Urinary bladder (tissue), 4 donors: ENCODE data around the gene KCNJ12. TPM values are rescaled to one million over a fixed set of nuclear protein-coding genes. Genes with fewer than 3 reads are reported as not detected.
A peak's percentile ranks its signal among the peaks of the same experiment; 100 is the strongest.

Experiments used
- DNase-seq: peaks from one replicate; pipeline ENCODE4 v3.0.0-alpha.2; 2015; ENCODE audit errors: extremely low spot score
- H3K27ac ChIP-seq: one replicate; pipeline ENCODE4 v1.5.1; 2013; ENCODE audit warnings: low read depth, mild to moderate bottlenecking, moderate library complexity
- H3K36me3 ChIP-seq: one replicate; pipeline ENCODE4 v1.6.1; 2013; ENCODE audit warnings: mild to moderate bottlenecking, moderate library complexity; ENCODE audit not compliant: insufficient read depth
- H3K4me1 ChIP-seq: one replicate; pipeline ENCODE4 v1.6.1; 2013; ENCODE audit warnings: mild to moderate bottlenecking, moderate library complexity; ENCODE audit not compliant: insufficient read depth
- H3K4me3 ChIP-seq: one replicate; pipeline ENCODE4 v1.5.1; 2013; ENCODE audit warnings: low read depth, low read length
- WGBS: extraction: QIAGEN DNeasy Blood & Tissue Kit; methylation state at CpG from one replicate; pipeline ENCODE4 v1.1.7; 2013; 5-methylcytosine and 5-hydroxymethylcytosine counted together
- polyA plus RNA-seq: library from polyadenylated mRNA; stranded (reverse); fragments of 200-250 nt; gene quantifications from one replicate; pipeline ENCODE4 v1.2.3, GENCODE V29; 2013
- total RNA-seq: library from RNA; depleted of rRNA; stranded (reverse); fragments of >200 nt; gene quantifications from one replicate; pipeline ENCODE4 v1.2.3, GENCODE V29; 2014
- donor health status: healthy with polysubstance abuse.
- donor health status: healthy.

Gene KCNJ12
- total and polyA plus RNA-seq, 2 donors: 1.5 to 4.1 TPM

DNA sequence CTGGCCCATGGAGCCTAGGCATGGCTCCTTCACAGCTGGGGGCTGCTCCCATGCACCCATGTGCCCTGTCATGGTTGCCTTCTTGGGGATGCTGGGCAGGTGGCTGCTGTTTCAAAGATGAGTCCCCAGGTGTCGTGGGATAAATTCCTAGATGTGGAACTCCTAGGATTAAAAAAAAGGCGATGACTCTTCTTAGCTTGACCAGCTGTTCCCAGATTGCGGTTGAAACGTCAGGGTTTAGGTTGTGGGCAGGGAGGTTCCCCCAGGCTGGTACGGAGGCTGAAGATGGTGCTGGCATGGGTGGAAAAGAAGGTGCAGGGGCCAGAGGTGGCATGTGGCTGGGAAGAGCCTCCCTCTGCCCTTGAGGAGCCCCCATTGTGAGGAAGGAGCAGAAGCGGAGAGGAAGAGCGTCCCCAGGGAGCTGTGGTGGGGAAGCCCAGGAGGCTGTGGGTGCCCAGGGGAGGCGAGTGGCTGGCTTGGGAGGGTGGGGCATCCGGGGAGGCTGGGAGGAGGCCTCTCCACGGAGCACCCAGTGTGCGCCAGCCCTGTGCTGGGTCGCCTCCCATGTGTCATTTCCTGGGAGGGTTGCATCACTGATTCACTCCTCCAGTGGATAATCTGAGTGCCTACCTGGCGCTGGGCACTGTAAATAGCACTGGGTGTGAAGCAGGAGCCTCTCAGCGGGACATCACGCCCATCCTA, 7.5 kb upstream of the KCNJ12 start:
- no peaks in the 10 kb centered on the region for H3K4me1 ChIP-seq
- DNase-seq: no peak
- H3K27ac ChIP-seq: no peak overlapping the region
- WGBS: 87% methylated on average over 15 of the region's 15 CpGs
- H3K4me3 ChIP-seq: no peak overlapping the region
- H3K36me3 ChIP-seq: no peaks in the 10 kb centered on the region

GRCh38 chr17:21369395-21369794, 6.8 kb upstream of the KCNJ12 start:
- DNase-seq: no peak
- Histone ChIP-seq H3K4me3 (no peak overlapping the region), H3K27ac (no peak overlapping the region), H3K36me3 (no peaks in the 10 kb centered on the region), H3K4me1 (no peaks in the 10 kb centered on the region)
- 96% methylated on average over 5 of the region's 5 CpGs for WGBS

- no peak overlapping the region for H3K27ac ChIP-seq
- WGBS: 12% methylated on average over 6 of the region's 6 CpGs
- no peak for DNase-seq
- H3K4me3 ChIP-seq: no peak overlapping the region
- H3K4me1 ChIP-seq: no peaks in the 10 kb centered on the region
- no peaks in the 10 kb centered on the region for H3K36me3 ChIP-seq
Observed at GRCh38 chr17:21370430-21370829, 5.7 kb upstream of the KCNJ12 start.

GRCh38 chr17:21371511-21372081, 4.6 kb upstream of the KCNJ12 start:
- no peak overlapping the region for H3K27ac ChIP-seq
- H3K36me3 ChIP-seq: no peaks in the 10 kb centered on the region
- no peak for DNase-seq
- H3K4me1 ChIP-seq: no peaks in the 10 kb centered on the region
- no peak overlapping the region for H3K4me3 ChIP-seq
- WGBS: 81% methylated on average over 17 of the region's 17 CpGs

DNA sequence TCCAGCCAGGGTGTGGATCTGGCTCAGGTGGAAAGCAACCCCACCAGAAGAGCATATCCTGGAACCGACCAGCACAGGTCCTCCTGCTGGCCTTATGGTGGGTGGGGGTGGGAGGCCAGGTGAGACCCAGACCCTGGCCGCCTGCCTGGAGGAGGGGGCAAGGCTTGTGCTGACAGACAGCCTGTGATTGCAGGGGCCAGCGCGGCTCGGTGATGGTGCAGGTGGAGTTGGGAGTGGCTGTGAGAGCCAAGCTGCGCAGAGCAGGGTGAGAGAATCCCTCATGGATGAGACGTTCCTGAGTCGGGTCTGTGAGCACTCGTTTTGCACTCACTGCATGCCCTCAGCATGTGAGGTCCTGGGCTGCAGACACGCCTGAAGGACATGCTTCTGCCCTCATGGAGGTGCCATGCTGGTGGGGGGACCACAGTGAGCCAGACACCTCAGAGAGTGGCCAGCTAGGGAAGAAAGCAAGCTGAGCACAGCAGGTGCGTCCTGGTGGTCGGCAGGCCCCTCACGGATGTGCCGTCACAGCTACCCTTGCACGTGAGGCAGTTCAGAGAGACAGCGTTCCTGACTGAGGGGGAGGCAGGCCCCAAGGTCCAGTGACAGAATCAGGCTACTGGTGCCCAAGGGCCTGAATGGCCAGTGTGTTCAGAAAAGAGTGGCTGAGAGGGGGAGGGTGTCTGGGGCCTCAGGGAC, 3.8 kb upstream of the KCNJ12 start:
- H3K4me3 ChIP-seq: no peak overlapping the region
- no peak overlapping the region for H3K27ac ChIP-seq
- H3K36me3 ChIP-seq: no peaks in the 10 kb centered on the region
- no peak for DNase-seq
- H3K4me1 ChIP-seq: no peaks in the 10 kb centered on the region
- 93% methylated on average over 16 of the region's 16 CpGs for WGBS

DNA sequence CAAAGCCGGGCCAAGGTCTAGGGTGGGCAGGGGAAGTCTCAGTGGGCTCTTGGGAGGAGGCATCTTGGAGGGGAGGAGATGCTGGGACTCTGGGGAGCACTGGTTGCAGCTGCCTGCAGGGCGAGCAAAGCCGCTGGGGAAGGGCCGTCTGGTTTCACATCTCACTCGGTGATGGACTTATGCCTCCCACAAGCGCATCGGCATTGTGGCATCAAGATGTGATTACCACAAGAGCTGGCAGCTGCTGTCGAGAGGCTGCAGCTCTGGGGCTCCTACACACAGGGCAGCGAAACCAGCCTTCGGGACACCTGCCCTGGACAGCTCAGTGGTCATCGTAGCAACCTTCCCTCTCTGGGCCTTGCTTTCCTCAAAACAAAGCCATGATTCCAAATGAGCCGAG, 3.1 kb upstream of the KCNJ12 start:
- Histone ChIP-seq H3K36me3 (no peaks in the 10 kb centered on the region), H3K4me1 (no peaks in the 10 kb centered on the region), H3K27ac (no peak overlapping the region), H3K4me3 (no peak overlapping the region)
- WGBS: 87% methylated on average over 12 of the region's 12 CpGs
- no peak for DNase-seq

- no peaks in the 10 kb centered on the region for H3K36me3 ChIP-seq
- WGBS: 80% methylated on average over 17 of the region's 17 CpGs
- H3K27ac ChIP-seq: no peak overlapping the region
- no peak for DNase-seq
- H3K4me1 ChIP-seq: no peaks in the 10 kb centered on the region
- no peak overlapping the region for H3K4me3 ChIP-seq
Observed at GRCh38 chr17:21373696-21374440, 2.3 kb upstream of the KCNJ12 start.

DNA sequence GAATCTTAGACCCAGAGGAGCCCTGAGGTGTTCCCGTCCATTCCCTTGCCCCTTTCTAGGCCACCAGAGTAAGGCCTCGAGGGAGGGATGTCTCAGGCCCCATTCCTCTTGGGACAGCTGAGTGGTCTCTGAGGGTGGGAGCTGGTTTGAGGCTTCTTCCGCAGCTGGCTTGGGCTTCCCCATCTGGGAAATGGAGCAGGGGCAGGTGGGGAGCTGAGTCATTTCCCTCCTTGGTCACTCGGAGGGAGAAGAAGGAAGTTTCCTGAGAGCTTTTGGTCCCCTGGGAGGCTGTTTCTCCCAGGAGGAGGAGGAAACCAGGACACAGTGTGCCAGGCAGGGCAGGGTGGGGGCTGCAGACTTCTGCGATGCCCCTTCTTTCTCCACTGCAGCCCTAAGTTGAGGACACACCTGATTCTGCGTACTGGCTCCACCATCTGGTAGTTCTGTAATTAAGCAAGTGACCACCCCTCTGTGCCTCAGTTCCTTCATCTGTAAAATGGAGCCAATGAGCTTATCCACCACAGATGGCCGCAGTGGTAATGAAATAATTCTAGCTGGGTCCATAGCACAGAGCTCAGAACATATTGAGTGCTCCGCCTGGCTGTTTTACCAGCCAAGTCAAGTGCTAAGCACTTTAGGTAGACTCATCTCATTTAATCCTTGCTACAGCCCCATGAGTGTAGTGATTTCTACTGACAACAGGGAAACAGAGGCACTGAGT, 1.6 kb upstream of the KCNJ12 start:
- 86% methylated on average over 8 of the region's 8 CpGs for WGBS
- DNase-seq: no peak
- Histone ChIP-seq H3K4me3 (no peak overlapping the region), H3K4me1 (no peaks in the 10 kb centered on the region), H3K27ac (no peak overlapping the region), H3K36me3 (no peaks in the 10 kb centered on the region)

- H3K27ac ChIP-seq: no peak overlapping the region
- H3K36me3 ChIP-seq: no peaks in the 10 kb centered on the region
- no peak overlapping the region for H3K4me3 ChIP-seq
- H3K4me1 ChIP-seq: no peaks in the 10 kb centered on the region
- WGBS: 80% methylated on average over 7 of the region's 7 CpGs
- DNase-seq: no peak
Observed at GRCh38 chr17:21375162-21375560, 996 bp upstream of the KCNJ12 start.

DNA sequence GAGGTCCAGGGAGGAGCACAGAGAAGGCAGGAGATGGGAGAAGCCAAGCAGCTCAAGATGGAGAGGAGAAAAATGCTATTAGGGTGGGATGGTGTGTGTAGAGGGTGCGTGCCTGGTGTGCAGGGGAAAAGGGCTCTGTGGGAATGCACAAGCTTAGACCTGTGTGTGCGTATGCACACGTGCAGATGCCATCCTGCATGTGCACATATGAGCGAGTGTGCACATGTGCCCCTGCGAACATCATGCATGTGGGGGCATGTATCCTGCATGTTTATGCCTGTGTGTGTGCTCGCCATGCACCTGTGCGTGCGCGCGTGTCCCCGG, 438 bp upstream of the KCNJ12 start:
- H3K27ac ChIP-seq: no peak overlapping the region
- DNase-seq: no peak
- H3K4me3 ChIP-seq: no peak overlapping the region
- no peaks in the 10 kb centered on the region for H3K36me3 ChIP-seq
- no peaks in the 10 kb centered on the region for H3K4me1 ChIP-seq
- 39% methylated on average over 11 of the region's 11 CpGs for WGBS

- H3K27ac ChIP-seq: no peak overlapping the region
- H3K4me1 ChIP-seq: no peaks in the 10 kb centered on the region
- no peak for DNase-seq
- 3% methylated on average over 80 of the region's 80 CpGs for WGBS
- H3K36me3 ChIP-seq: no peaks in the 10 kb centered on the region
- H3K4me3 ChIP-seq: peak overlapping the region; percentile 34
Observed at GRCh38 chr17:21376759-21377690, 868 bp downstream of the KCNJ12 start.

GRCh38 chr17:21377705-21378396, 1.7 kb downstream of the KCNJ12 start:
- Histone ChIP-seq H3K27ac (no peak overlapping the region), H3K4me3 (peak overlapping the region; percentile 34)

More at GRCh38 chr17:21377705-21378396, 1.7 kb downstream of the KCNJ12 start:
- no peak for DNase-seq
- H3K4me1 ChIP-seq: no peaks in the 10 kb centered on the region
- 24% methylated on average over 43 of the region's 43 CpGs for WGBS
- H3K36me3 ChIP-seq: no peaks in the 10 kb centered on the region
